Dermis microvascular lymphatic vessel endothelial cell (primary cell): ENCODE data around the gene RCOR3. TPM values are rescaled to one million over a fixed set of nuclear protein-coding genes. Genes with fewer than 3 reads are reported as not detected.
"Not testable (repeated sequence)": the region's sequence is repeated elsewhere in the genome, so short reads cannot be mapped to it uniquely, and the experiment has no call there.

Experiments
- DNase-seq, 2 donors: peaks; one replicate each; pipeline versions ENCODE4 v3.0.0 to v3.0.0-alpha.2; 2010; ENCODE audit warnings: low read depth in 2 of 2
- total RNA-seq: library from RNA; depleted of rRNA; stranded (reverse); fragments of >200 nt; gene quantifications from 2 replicates; pipeline ENCODE4 v1.2.1, GENCODE V29; 2014

The RCOR3 gene
- total RNA-seq, 1 donor from 2014 or later = 7.1 TPM

DNA sequence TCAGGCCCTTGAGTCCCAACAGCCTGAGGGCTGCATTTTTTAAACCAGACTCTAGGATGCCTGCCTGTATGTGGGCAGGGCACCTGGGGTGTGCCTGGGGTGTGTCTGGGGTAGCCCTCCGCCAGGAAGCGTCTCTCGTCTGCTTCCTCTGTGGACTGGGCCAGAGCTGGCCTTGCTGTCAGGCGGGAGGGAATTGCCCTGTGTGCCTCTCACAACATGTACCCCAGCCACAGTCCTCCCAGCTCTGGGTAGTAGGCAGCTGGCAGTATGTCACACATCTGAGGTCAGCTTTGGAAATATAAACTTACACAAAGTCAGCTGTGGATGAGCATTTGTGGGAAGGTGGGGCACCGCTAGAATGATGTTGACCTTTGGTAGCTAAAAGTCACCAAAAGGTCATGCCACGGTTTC is 80.5 kb downstream of the RCOR3 start:
- no peak for DNase-seq

DNA sequence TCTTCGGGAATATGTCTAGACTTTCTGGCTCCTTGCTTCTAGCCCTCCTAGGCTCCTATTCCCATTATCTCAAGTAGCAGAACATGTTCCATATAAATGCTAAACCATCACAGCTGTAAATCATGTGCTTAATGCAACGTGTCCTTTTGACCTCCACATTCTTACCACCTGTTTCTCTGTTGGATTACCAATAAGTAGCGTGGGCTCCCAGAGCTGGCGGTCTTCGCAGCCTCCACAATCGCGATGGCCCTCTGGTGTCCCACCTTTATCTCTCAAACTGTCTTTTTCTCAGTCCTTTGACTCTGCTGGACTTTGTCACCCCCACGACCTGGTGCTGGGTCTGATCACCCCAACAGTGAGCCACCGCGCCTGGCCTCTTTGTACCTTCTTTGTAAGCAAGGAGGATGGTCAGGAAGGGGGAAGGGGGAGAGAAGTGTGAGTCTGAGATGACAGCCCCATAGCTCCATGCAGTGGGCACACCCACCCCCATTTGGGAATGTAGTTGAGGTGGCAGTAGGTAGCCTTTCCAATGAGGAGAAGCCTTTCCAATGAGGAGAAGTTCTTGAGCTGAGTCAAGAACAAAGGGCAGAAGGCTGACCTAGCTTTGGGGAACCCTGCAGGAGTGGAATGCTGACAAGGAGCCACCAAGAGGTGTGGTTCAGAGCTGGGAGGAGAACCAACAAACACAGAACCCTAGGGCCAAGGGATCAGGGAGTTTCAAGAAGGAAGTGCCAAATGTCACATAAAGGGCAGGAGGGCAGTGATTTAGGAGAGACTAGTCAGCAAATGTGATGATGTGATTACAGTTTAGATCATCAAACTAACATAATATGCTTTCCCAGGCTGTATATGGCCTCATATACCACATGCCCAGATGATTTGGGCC is 81.7 kb downstream of the RCOR3 start:
- no peak for DNase-seq

DNA sequence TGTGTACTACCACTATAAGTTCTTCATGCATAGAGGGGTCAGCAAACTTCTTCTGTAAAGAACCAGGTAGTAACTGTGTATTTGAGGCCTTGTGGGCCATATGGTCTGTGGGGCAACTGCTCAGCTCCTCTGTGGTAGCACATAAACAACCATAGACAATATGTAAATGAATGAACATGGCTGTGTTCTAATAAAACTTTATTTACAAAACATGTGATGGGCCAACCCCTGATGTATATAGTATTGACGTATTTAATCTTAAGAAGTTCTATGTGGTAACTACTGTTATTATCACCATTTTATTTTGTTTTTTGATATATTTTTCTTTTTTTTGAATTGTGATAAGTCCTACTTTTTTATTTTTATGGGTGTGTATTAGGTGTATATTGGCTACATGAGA is 82.8 kb downstream of the RCOR3 start:
- DNase-seq = no peak

DNA sequence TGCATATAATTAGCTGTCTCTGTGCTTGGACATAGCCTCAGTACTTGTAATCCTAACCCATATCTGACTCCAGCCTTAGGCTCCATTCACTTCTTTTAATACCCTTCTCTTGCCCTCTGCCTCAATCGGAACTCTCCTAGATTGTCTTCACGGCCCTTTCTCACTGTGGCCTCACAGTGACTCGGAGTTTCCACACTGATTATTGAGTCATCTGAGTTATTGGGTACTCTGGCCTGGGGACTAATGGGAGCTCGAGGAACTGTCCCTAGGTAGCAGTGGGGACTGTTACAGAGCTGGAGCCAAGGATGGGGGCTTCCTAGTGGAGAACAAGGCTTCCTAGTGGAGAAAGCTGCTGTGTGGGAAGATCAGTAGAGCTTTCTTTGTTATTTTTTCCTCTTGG is 84.4 kb downstream of the RCOR3 start:
- no peak for DNase-seq

DNA sequence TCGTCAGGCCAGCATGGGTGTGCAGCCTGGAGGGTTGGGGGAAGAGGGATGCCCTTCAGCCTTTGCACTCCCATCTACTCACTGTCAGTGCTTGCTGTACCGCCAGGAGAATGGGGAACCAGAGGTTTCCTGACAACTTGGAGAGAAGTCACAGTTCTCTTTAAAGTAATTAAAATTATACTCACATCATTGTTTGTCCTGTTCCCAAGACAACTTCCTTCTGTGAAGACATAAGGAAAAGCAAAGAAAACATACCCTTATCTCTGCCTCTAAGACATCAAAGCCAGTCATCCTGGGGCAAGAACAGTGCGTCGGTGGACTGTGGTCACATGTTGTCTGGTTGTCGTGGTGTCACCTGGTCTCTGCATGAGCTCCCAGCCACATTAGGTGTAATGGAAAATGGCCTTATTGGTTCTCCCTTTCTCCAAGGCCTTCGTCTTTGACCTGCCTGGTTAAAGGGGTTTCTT is 85.0 kb downstream of the RCOR3 start:
- DNase-seq = no peak

DNA sequence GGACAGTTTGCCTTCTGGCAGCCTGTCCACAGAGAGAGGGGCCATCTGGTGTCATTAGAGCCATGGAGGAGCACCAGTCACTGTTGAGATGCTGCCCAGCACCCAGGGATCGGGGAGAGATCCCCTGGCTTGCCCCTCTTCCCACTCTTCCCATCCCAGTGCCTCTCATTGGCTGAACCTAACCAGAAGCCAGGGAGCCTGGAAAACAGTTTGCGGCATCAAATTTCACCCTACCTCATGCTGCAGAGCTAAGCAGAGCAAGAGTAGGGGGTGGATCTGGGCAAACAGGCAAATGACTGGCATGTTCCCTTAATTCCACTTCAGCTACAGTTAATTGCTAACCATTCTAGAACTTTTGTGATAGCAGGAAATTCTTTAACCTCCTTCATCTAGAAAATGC is 86.6 kb downstream of the RCOR3 start:
- no peak for DNase-seq

DNA sequence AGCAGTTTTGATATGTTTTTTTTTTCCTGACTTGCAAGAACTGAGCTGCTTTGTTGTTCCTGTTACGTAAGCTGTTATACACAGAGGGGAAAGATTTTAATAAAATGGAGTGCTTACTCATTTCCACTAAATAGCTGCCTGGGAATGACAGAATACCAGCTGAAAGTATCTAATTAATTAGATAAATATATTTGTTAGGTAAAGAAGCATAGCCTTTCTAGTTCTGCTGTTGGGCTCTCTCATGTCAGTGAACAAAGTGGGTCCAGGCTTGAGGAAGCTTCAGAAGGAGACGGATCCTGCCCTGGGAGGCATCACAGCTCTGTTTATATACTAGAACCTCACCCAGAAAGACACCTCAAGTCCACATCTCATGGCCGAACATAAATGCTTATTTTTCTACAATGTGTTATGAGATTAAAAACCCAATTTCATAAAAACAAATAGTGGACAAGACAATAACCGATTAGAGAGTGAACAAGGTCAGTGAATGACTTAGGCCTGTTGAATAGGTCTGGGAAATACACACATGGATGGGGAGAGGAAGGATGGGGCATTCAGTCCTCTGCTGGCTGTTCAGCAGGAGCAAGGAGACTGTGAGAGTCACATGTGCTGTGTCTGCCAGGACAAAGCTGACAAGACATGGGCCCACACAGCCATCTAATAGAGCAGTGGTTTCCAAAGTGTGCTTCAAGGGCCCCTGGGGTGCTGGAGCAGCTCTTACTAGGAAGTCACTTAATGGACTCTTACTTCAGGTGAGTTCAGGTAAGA is 88.1 kb downstream of the RCOR3 start:
- DNase-seq = no peak

DNA sequence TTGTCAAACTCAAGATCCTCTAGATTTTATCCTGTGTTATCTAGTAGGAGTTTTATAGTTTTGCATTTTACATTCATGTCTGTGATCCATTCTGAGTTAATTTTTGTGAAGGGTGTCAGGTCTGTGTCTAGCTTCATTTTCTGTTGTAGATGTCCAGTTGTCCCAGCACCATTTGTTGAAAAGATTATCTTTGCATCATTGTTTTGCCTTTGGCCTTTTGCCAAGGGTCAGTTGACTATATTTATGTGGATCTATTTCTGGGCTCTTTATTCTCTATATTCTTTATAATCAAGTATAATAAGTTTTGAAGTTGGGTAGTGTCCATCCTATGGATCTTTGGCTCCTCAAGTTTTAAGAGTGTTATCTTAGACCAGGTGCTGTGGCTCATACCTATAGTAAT is 89.4 kb downstream of the RCOR3 start:
- peak in 1 of 2 donors; percentile 17 for DNase-seq

DNA sequence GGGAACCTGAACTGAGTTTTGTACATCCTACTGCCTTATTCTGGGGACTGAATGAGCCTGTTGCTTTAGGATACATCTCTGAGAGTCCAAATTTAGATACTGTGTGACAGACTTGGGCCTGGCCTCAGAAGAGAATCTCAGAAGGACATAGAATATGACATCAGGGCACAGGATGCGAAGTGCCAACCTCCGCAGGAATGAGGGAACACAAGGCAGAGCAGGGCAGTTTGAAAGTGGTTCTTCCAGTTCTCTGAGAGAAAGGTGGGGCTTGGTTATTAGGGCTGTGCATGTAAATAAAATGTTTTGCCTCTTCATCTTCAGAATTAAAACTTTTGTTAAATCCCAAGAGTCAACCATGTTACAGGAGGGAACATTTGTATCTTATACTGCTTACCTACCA is 90.6 kb downstream of the RCOR3 start:
- no peak for DNase-seq

DNA sequence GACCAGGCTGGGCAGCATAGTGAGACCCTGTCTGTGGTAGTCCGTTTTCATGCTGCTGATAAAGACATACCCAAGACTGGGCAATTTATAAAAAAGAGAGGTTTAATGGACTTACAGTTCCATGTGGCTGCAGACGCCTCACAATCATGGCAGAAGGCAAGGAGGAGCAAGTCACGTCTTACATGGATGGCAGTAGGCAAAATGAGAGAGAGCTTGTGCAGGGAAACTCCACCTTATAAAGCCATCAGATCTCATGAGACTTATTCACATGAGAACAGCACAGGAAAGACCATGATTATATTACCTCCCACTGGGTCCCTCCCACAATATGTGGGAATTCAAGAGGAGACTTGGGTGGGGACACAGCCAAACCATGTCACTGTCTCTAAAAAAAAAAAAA is 92.9 kb downstream of the RCOR3 start:
- DNase-seq = not testable (repeated sequence)

DNA sequence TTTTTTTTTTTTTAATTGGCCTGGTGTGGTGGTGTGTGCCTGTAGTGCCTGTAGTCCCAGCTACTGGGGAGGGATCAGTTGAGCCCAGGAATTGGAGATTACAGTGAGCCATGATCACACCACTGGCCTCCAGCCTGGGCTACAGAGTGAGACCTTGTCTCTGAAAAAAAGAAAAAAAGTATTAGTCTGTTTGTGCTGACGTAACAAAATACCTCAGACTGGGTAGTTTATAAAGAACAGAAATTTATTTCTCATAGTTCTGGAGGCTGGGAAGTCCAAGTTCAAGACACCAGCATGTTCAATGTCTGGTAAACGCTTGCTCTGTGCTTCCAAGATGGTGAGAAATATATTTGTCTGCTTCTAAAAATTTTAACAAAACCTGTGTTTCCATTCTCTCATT is 93.3 kb downstream of the RCOR3 start:
- DNase-seq = no peak

DNA sequence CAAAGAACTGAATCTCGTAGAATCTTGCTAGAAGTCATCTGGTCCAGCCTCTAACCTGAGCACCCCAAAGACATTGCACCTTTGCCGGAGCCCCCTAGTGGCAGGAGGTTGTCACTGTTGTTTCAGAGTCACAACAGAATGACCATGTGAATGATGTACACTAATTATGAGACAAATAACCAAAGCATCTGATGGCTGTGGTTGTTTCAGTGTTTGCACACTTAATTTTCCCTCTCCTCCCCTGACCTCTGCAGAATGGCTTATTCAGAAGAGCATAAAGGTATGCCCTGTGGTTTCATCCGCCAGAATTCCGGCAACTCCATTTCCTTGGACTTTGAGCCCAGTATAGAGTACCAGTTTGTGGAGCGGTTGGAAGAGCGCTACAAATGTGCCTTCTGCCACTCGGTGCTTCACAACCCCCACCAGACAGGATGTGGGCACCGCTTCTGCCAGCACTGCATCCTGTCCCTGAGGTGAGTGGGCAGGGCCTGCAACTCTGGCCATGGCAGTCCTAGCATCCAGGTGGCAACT is 93.9 kb downstream of the RCOR3 start:
- DNase-seq = peak in 1 of 2 donors; percentile 25

DNA sequence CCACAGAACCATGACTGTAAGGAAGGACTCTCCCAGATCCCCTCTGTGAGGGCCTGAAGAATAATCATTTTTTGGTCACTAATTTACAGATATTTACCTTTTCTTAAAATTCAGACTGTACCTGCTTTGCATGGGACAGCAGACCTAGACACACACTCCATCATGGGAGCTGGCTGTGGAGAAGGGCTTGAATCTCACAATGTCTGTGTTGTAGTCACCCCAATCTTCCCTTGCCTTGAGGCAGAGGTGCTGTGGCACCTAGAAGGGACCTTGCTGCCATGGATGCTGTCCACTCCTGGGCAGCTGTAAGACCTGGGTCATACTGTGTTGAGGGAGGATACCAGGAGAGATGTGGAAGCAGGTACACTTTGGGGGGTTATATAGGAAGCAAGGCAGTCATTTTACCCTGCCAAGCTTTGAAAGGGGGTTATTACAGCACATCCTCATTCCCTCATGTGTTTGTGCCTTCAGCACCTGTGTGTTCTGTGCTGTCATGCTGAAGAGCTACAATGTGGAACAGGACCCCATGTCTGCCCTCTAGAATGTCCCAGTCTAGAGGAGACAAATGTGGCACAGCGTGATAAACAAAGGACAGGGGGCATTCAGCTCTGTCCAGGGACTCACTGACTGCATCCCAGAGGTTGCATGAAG is 94.5 kb downstream of the RCOR3 start:
- no peak for DNase-seq

DNA sequence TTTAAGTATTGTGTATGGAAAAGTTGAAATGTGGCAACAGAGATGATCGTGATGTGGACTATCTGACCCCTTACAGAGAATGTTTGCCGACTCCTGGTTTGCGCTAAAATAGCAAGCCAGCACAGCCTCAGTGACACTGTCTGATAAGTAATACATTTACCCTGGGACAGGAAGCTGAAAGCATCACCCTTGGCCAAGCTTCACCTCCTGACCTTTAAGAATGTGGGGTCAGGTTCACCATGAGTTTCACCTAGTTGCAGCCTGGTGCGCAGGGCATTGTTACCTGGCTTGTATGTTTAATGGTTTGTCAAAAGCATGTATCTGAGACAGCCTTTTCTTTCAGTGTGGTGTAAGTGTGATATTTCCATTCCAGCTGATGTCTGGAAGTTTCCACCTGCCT is 96.7 kb downstream of the RCOR3 start:
- no peak for DNase-seq

DNA sequence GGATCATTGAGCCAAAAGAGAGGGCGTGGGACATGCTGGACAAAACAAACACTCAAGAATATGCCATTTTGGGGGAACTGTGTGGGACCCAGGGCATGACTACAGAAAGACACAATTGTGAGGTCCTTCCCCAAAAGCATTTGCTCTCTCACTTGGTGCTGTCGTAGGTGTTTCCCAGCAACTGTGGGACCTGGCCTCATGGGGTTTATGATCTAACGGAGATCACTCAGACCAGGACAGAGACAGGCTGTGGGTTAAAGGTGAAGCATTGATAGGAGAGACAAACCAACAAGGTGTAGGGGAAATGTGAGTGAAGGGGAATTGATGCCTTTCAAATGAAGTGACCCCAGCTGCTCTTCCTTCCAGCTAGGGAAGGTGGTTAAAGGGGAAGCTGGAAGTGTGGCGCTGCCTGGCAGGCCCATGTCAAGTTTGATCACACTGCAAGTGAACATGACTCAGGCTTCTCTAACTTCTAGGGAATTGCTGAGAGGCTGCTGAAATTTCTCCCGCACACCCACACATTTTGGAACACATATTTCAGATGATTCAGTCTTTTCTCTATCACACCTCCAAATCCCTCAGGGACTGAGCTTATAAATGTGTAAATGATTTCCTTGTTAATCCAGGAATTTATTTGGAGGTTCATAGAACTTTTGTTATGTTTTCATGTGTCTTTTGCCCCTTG is 97.7 kb downstream of the RCOR3 start:
- no peak for DNase-seq

DNA sequence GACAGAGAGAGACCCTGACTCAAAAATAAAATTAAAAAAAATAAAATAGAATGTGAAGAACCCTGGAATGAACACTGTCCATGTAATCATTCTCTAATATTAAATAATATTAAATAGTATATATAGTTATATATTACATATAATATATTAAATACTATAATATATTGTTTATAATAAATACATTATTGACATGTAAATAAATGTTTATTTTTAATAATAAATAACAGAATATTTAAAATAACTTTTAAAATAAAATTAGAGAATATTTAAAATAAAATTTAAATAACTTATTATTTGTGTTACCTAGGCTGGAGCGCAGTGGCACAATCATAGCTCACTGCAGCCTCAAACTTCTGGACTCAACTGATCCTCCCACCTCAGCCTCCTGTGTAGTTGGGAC is 99.5 kb downstream of the RCOR3 start:
- DNase-seq = no peak

DNA sequence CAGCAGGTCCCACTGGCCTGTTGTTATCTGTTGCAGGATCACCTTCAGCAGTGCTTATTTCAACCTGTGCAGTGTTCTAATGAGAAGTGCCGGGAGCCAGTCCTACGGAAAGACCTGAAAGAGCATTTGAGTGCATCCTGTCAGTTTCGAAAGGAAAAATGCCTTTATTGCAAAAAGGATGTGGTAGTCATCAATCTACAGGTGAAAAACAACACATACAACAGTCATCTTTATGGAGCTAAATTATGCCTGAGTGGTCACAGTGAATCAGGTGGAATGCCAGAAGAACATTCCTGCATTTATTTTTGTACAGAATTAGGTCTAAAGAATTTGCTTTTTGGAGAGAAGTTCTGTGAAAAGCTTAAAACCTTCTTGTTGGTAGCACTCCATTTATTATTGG is 100.7 kb downstream of the RCOR3 start:
- DNase-seq = peak in 1 of 2 donors; percentile 36

DNA sequence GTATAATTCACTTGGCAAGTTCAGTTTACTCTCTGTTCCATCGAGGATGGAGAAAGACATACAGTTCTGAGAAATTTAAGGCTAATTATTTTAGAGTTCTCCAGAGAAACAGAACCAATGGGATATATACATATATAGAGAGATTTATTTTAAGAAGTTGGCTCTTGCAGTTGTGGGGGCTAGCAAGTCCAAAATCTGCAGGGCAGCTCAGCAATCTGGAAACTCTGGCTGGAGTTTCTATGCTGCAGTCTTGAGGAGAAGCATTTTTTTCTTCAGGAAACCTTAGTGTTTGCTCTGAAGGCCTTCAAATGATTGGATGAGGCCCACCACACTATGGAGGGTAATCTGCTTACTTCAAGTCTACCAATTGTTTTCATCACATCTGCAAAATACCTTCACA is 102.0 kb downstream of the RCOR3 start:
- no peak for DNase-seq
